HG03521 (cell line): ENCODE data around the gene FITM2.
"Not testable (repeated sequence)": the region's sequence is repeated elsewhere in the genome, so short reads cannot be mapped to it uniquely, and the experiment has no call there.

Experiments
- ATAC-seq: cut with Tn5 transposase; IDR thresholded peaks from one replicate; pipeline ENCODE4 v1.9.1; 2021; ENCODE audit warnings: mild to moderate bottlenecking, moderate library complexity; ENCODE audit not compliant: unreplicated experiment

FITM2 gene, protein sequence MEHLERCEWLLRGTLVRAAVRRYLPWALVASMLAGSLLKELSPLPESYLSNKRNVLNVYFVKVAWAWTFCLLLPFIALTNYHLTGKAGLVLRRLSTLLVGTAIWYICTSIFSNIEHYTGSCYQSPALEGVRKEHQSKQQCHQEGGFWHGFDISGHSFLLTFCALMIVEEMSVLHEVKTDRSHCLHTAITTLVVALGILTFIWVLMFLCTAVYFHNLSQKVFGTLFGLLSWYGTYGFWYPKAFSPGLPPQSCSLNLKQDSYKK

GRCh38 chr20:44310664-44311639 is at the start of gene FITM2:
TSS of gene FITM2 (minus strand) at chr20:44311202. CDS start at chr20:44311148, 54 bp downstream.
- peak; percentile 91 for ATAC-seq

DNA sequence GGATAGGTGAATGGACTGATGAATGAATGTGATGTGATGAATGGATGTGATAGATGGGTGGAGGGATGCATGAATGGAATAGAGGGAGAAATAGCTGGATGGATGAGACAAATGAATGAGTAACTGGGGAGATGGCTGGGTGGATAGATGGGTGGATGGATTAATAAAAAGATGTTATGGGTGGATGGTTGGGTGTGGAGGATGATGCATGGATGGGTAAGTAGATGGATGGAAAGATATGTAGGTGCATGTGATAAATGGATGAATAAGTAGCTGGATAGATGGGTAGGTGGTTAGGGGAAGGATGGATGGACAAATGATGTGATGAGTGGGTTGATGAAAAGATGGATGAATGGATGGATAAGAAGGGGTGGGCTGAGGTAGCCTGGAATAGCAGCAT is 49.2 kb upstream of the FITM2 start:
- ATAC-seq: no peak

DNA sequence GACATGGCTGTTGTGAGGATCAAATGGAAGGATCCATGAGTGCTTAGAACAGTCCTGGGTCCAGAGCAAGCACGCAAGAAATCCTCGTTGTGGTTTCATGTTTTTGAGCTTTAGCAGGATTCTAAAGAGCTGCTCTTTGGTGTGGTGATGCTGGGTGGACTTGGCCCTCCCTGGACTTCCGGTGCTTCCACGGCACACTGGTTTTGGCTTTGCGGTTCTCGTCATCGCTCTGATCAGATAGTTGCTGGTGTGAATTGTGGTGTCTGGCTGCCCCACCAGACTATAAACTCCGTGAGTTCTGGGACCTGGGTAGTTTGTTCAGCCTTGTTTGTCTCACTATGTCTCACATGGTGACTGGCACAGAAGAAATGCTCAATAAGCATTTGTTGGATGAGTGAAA is 47.8 kb upstream of the FITM2 start:
- no peak for ATAC-seq

DNA sequence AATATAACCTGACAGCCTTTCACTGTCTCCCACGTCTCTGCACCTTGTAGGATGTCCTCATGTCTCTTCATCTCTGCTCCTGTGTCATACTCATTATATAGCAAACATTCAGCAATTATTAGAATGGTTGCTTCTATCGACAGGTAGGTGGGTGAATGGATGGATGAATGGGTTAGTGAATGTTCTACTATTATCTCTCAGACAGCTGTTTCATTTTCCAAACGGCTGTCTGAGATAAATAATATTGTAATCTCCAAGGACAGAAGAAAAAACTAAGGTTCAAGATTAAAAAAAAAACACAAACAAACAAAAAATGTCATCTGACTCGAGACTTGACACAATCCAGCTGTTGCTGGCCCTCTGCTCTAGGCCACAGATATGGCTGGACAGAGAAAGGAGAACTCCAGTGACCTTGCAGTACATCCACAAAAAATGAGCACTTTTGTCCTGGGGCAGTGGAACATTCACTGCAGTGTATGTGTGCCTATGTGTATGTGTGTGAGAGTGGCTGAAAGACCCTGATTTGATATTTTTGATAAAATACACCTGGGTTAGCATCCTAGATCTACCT is 46.6 kb upstream of the FITM2 start:
- ATAC-seq: no peak

- no peak for ATAC-seq
Measured at GRCh38 chr20:44357020-44357419, 46.0 kb upstream of the FITM2 start.

DNA sequence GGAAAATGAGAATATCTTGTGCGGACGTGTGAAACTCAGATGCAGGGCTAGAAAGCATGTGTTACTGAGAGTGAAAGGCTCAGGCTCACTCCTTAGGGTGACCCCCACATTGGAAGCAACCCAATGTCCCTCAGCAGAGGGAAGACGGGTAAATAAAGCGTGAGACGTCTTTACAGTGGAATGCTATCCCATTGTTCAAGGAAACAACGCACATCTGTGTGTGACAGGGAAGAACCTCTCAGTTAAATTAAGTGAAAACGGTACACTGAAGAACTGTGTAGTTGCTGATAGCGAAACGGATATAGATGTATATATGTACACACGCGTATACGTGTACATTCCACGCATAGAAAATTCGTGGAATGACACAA is 45.3 kb upstream of the FITM2 start:
- ATAC-seq: no peak

DNA sequence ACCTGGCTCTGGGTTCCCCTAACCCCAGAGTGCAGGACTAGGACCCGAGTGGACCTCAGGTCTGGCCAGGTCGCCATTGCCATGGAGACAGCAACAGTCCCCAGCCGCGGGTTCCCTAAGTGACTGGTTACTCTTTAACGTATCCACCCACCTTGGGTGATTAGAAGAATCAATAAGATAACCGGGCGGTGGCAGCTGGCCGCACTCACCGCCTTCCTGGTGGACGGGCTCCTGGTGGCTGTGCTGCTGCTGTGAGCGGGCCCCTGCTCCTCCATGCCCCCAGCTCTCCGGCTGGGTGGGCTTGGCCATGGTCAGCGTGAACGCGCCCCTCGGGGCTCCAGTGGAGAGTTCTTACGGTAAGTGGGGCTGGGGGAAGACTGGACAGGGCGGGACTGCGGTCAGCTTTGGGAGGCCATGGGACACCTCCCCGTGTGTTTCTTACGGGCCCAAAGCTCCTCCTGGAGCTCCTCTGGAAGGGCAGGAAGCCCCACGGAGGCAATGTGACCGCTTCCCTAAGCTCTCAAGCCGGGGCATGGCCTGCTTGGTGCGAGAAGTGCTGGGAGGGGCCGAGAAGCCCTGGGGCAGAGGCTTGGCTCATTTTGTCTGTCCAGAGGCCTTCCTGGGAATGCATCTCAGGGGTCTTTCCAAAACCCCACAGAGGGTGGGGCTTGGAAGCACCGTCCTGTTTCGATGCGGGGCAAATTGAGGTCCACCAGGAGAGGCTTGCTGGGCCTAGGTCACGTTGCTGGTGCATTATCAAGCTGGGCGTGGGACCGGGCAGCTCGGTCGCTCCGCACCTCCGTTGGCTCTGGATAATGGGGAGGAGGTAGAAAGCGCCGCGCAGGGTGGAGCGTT is 44.7 kb upstream of the FITM2 start, which contains the start of gene HNF4A:
Gene HNF4A, plus strand, starts transcription at position 202 of the 855 bp plus-strand sequence. Its CDS starts 106 bp downstream, at position 308.
- ATAC-seq: no peak

GRCh38 chr20:44354979-44355497 is 44.0 kb upstream of the FITM2 start:
- no peak for ATAC-seq

GRCh38 chr20:44350567-44350966 is 39.6 kb upstream of the FITM2 start:
- no peak for ATAC-seq

DNA sequence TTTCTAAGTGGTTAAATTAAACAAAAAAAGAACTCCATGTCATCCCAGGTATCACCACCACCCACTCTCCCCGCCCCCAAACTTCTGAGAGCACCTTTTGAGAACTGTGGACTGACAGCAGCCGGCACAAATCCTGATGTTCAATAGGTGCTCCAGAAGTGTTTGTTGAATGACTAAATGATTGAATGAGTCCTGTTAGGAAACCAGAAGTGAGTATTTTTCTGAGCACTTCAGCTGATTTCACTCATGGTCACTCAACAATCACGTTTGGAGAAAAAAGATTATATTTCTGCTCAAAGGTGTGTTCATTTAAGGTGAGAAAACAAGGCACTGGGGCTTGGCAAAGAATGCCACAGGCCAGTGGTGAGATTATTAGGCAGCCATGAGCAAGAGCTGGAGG is 38.3 kb upstream of the FITM2 start:
- ATAC-seq: no peak

GRCh38 chr20:44348168-44348659 is 37.2 kb upstream of the FITM2 start:
- ATAC-seq: no peak

- ATAC-seq: not testable (repeated sequence)
Measured at GRCh38 chr20:44345941-44346340, 34.9 kb upstream of the FITM2 start.

GRCh38 chr20:44345147-44345546 is 34.1 kb upstream of the FITM2 start:
- ATAC-seq: no peak

DNA sequence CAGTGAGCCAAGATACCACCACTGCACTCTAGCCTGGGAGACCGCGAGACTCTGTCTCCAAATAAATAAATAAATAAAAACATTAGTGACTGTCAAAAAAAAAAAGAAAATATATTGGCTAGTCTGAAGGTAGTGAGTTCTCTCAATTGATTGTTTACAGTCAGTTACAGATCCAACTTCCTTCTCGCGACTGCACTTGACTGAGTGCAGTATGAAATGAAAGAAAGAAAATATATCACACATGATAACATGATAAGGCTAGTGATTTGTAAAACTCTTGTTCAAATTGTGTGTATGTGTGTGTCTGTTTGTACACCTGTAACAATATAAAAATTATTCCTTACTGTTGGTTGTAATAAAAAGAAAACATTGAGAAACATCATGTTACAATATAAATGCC is 33.7 kb upstream of the FITM2 start:
- ATAC-seq: no peak

DNA sequence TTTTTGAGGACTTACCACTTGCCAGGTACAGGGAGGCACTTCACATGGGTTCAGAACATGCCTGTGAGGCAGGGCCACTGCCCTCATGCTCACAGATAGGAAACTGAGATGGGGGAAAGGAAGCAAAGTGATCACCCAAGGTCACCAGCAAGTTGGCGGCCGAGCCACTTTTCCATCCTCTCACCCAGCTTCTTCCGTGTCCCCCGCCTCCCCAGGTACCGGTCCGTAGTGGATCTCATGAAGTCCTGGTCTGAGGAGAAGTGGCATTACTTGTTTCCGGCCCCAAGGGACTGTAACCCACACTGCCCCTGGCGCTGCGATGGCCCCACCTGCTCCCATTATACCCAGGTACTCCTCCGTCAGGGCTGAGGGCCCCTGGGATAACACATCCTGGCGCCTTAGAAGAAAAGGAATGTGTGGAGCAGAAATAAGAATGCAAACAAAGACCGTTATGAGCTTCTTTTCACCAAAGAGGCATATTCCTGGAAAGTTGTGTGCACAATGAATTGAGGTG is 32.2 kb upstream of the FITM2 start:
- no peak for ATAC-seq

- ATAC-seq: no peak
Measured at GRCh38 chr20:44342248-44342647, 31.2 kb upstream of the FITM2 start.

- ATAC-seq: no peak
Measured at GRCh38 chr20:44336725-44337380, 25.9 kb upstream of the FITM2 start, which contains the start of gene R3HDML. TSS of gene R3HDML (plus strand) at chr20:44337043. CDS start at chr20:44337158, 115 bp downstream.

GRCh38 chr20:44336086-44336485 is 25.1 kb upstream of the FITM2 start:
- no peak for ATAC-seq

GRCh38 chr20:44335675-44336074 is 24.7 kb upstream of the FITM2 start:
- ATAC-seq: no peak
